K562 (cell line): ENCODE results near the gene PURA. TPM values are rescaled to one million over a fixed set of nuclear protein-coding genes. Genes with fewer than 3 reads are reported as not detected.

Experiments
- CREM ChIP-seq: IDR thresholded peaks from 2 replicates; pipeline ENCODE4 v1.6.1; 2014; ENCODE audit warnings: antibody characterized with exemption, low read depth
- FOXA3 ChIP-seq, 2 experiments: fragments of 450-650 bp in 1 of 2; sonication (generic) in 1 of 2; formaldehyde crosslinking; IDR thresholded peaks in 1 of 2; conservative IDR thresholded peaks in 1 of 2; 2 replicates each; pipeline versions ENCODE4 v1.4.0 to v1.8.0; 2020 to 2022; ENCODE audit warnings: mild to moderate bottlenecking in 2 of 2, missing genetic modification reagents in 1 of 2
- GABPA ChIP-seq: fragments of 200-800 bp; sonication (Bioruptor generic); conservative IDR thresholded peaks from 2 replicates; pipeline ENCODE4 v1.6.1; 2016; ENCODE audit warnings: low read depth, missing genetic modification characterization, missing compliant biosample characterization
- ZNF347 ChIP-seq: fragments of 450-650 bp; formaldehyde crosslinking; IDR thresholded peaks from 2 replicates; pipeline ENCODE4 v1.4.0; 2020; ENCODE audit warnings: low read depth, mild to moderate bottlenecking, moderate library complexity
- polyA plus RNA-seq, 8 experiments: library from polyadenylated mRNA; depleted of rRNA in 4 of 8; stranded (reverse) in 5 of 8; unstranded in 3 of 8; fragments of >200 nt; fragmentation: Nextera tagmentation in 2 of 8; fragmentation: Illumina TruSeq in 1 of 8; extraction: Ambion mirVana in 2 of 8; extraction: Trizol in 1 of 8; gene quantifications; 2 replicates each; pipeline versions ENCODE4 v1.2.1 to v1.2.3, GENCODE V29; 2011 to 2014; ENCODE audit warnings: inconsistent platforms in 1 of 8, missing spikeins in 1 of 8
- total RNA-seq, 7 experiments: library from RNA; depleted of rRNA in 6 of 7; stranded (reverse); fragments of >200 nt in 6 of 7; fragmentation: Illumina TruSeq in 2 of 7; extraction: Trizol in 2 of 7; gene quantifications; 2 replicates each; pipeline versions ENCODE4 v1.2.1 to v1.2.3, GENCODE V29; 2011 to 2021; ENCODE audit warnings: low replicate concordance in 1 of 7
- TF ChIP-seq, protein P1 (sequence below), 2 experiments: fragments of 450-650 bp; IDR thresholded peaks; 2 replicates each; pipeline ENCODE4 v1.6.1; 2018; ENCODE audit warnings: mild to moderate bottlenecking in 2 of 2, low read depth in 1 of 2; ENCODE audit not compliant: partially characterized antibody in 2 of 2
- TF ChIP-seq, protein P2 (sequence below): sonication (generic); IDR thresholded peaks from 2 replicates; pipeline ENCODE4 v1.6.1; 2016

PURA gene
- total and polyA plus RNA-seq, 9 of the 15 experiments (the other 6 are each of a cell fraction or from before 2014, with no cell fraction given): 3.2 to 11.1 (median 5.4) TPM

DNA sequence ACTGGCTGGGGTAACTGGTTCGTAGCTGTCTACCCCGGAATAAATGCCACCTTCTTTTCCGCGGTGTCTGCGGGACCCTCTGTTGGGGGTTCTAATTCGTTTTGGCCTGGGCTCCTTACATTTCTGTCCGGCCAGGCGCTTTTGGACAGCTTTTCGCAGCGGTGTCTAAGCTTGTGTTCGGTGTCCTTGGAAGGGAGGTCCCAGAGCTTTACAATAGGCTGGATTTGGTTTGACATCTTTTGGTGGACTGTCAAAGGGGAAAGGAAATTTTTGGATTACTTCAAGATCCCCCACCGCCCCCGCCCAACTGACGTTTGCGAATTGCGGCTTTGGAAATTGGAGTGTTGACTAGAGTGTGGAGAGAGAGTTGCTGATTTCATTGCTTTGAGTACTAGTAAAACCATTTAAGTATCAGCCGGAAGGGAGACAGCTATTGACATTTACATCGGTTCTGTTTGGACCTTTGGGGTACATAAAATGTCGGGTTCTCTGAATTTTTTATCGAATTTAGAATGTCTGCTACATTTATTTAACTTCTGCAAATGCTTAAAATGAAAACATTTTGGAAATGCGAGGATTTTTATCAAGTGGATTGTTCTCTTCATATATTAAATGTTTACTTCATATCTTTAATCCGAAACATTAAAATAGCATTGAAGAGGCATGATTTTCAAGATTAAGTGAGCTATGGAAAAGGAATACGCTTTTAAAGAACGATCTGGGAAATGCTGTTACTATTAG, 4.7 kb upstream of the PURA start (continued):
- TF ChIP-seq, protein P1, sequence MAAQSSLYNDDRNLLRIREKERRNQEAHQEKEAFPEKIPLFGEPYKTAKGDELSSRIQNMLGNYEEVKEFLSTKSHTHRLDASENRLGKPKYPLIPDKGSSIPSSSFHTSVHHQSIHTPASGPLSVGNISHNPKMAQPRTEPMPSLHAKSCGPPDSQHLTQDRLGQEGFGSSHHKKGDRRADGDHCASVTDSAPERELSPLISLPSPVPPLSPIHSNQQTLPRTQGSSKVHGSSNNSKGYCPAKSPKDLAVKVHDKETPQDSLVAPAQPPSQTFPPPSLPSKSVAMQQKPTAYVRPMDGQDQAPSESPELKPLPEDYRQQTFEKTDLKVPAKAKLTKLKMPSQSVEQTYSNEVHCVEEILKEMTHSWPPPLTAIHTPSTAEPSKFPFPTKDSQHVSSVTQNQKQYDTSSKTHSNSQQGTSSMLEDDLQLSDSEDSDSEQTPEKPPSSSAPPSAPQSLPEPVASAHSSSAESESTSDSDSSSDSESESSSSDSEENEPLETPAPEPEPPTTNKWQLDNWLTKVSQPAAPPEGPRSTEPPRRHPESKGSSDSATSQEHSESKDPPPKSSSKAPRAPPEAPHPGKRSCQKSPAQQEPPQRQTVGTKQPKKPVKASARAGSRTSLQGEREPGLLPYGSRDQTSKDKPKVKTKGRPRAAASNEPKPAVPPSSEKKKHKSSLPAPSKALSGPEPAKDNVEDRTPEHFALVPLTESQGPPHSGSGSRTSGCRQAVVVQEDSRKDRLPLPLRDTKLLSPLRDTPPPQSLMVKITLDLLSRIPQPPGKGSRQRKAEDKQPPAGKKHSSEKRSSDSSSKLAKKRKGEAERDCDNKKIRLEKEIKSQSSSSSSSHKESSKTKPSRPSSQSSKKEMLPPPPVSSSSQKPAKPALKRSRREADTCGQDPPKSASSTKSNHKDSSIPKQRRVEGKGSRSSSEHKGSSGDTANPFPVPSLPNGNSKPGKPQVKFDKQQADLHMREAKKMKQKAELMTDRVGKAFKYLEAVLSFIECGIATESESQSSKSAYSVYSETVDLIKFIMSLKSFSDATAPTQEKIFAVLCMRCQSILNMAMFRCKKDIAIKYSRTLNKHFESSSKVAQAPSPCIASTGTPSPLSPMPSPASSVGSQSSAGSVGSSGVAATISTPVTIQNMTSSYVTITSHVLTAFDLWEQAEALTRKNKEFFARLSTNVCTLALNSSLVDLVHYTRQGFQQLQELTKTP (IDR thresholded peaks at IDR 0.05; ENCODE audit: low read depth in 1 of 2, partially characterized antibody in 2 of 2): peak in 1 of 2 experiments; percentile 16
- 0 out of 2 replicates have a peak, but pooled peaks have one; percentile 21 for TF ChIP-seq GABPA (tag)
- TF ChIP-seq ZNF347 (CRISPR knock-in tag): no peak
- TF ChIP-seq CREM: peak; percentile 41; the same call in 1 of the 2 replicates
- TF ChIP-seq, protein P2, sequence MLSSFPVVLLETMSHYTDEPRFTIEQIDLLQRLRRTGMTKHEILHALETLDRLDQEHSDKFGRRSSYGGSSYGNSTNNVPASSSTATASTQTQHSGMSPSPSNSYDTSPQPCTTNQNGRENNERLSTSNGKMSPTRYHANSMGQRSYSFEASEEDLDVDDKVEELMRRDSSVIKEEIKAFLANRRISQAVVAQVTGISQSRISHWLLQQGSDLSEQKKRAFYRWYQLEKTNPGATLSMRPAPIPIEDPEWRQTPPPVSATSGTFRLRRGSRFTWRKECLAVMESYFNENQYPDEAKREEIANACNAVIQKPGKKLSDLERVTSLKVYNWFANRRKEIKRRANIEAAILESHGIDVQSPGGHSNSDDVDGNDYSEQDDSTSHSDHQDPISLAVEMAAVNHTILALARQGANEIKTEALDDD: peak; percentile 90
- TF ChIP-seq FOXA3 (CRISPR knock-in tag; conservative IDR thresholded peaks at IDR 0.05 in 1 of 2, IDR thresholded peaks at IDR 0.05 in 1 of 2): peak in 1 of 2 experiments; percentile 40; a peak in 1 of 4 replicates
